ENCODE results near the gene PIGM.
A peak's percentile ranks its signal among the peaks of the same experiment; 100 is the strongest.

Gene PIGM

DNA sequence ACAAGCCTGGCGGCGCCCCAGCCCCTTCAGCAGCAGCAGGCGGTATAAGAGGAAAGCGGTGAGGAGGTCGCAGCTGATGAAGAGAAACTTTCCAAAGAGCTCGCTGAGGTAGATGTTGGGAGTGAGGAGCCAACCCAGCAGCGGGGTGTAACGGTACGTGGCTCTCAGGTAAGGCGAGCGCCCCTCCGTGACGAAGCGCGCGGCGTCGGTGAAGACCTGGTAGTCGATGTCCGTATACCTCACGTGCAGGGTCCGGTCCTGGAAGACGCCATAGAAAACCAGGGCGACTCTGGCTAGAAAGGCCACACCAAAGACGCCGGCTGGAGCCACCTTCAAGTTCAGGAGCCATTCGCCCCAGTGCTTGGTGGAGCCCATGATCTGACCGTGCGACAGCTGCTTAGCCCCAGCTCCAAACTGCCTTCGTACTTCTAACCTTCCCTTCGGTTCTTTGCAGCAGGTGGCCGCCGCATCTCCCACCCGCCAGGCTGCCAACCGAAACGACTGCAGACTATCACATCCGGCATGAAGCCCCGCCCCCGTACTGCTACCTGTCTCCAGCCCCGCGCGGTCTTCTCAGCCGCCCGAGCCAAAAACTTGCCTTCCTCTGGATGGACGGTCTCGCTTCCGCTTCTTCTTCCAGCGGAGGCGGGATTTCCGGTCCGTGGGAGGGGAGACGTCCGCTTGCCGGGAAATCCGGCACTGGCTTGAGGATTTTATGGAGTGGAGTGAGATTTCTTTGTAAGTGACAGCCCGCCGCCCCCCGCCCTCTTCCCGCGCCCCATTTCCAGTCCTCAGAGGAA is at the start of gene PIGM:
PIGM (minus strand) TSS at position 626 of the 800 bp plus-strand sequence; CDS start at position 375, 251 bp downstream.
- DNase-seq = peak; percentile 98

DNA sequence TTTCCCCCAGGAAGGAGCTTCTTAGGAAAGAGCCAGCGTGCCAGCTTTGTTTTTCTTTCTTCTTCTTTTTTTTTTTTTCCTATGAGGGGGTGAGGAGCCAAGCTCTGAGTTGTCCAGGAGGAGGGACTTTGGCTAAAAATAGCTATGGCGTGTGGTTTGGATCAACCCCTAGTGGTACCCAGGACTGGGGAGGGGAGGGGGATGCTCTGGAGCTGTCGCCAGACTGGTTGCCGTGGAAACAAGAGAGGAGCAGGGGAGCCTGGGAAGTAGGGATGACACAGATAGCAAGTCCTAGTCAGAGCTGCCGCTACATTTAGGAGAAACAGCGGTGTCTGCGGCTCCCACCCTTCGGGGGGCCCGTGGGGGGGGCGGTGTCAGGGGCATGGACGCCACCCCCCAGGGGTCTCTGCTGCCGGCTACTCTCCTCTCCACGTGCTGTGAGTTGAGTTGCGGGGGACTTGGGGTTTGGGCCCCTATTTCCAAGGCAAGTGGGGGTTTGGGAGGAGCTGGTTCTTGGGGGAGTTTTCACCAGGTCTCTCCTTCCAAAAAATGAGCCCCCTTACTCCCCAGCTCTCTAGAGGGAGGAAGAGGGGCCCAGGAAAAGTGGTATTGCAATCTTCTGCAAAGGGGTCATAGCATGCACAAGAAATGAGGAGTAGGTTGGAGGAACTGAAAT is 49.6 kb upstream of the PIGM start, which contains the start of gene KCNJ9:
KCNJ9 (plus strand) TSS at position 278 of the 676 bp plus-strand sequence. CDS start 2,493 bp downstream, outside the sequence.
- DNase-seq = no peak

DNA sequence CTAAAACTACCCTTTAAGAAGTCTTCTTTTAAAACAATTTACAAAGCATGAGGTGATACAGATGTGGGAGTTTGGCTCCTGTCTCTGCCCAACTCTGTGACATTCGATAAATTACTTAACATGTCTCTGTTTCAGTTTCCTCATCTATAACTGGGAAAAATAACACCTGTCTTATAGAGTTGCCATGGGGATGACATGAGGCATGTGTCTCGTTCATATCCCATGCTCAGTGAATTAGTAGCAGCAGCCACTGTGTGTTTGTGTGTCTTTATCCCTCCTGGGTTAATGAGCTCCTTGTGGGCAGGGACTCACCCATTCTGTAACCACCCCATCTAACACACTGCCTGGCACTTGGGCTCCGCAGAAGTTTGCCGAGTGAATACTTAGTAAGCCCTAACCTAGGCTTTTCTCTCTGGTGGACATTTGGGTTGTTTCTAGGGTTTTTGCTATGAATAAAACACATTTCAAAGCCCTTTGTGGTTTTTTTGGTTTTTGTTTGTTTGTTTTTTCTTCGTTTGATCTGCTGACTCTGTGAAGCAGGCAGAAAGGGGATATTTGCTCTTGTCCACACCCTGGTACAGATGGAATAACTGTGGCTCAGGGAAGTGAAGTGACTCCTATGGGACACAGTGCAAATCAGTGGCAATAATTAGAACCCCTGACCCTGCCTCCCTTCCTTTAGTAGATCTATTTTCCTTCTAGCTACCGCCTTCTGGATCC is 48.8 kb upstream of the PIGM start:
- no peak for DNase-seq

DNA sequence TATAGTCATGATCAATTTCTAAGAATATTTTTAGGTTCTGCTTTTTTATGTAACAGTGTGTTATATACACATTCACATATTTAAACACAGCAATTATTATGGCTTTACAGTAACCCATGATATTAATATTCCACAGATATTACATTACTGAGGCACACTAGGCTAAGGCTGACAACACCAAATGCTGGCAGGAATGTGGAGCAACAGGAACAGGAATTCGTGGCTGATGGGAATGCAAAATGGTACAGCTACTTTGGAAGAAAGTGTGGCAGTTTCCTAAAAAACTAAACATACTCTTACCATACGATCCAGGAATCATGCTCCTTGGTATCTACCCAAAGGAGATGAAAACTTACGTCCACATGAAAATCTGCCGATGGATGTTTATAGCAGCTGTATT is 47.7 kb upstream of the PIGM start:
- no peak for DNase-seq

DNA sequence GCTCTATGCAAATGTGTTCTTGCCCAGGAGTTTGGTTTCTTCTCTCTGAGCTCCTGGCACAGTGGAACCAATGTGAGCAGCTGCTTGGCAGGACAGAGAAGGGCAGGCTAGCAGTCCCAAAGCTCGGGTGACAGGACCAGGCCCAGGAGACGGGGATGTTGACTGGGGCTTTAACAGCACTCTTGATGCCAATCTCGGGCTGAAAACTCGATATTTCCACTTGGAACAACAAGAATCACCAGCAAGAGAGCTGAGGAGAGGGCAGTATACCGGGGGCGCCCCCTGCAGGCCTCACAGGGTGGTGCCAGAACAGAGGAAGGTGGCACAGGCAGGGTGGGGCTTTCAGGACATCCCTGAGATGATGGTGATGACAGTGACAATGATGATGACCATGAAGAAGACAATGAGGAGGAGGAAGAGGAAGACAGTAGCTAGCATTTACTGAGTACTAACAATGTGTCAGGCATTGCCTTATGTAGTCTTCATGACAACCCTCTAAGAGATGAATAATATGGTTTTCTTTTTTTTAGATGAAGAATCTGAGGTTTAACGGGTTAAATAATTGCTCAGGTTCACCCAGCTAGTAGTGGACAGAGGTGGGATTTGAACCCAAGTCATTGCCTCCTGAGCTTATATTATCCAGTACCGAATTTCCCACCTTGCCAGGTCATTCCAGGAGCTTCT is 46.9 kb upstream of the PIGM start:
- DNase-seq = peak; percentile 66

DNA sequence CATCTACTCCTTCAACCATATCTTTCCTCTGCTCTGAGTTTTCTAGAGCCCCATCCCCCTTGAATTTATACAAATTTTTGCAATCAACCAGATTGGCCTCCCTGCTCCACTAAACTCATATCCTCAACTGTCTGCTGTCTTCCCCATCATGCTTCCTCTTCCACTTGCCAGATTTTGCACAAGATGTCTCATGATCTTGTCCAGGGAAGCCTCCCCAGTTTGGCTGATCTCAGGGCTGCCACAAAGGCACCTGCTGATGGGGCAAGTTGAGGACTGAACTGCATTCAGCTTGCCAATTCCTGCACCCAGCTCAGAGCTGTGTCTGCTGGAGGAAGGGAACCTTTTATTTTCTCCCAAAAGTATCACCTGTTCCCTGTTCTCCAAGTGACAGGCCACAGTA is 45.7 kb upstream of the PIGM start:
- DNase-seq = no peak

- no peak for DNase-seq
Measured at GRCh38 chr1:160076295-160076694, 44.5 kb upstream of the PIGM start.

DNA sequence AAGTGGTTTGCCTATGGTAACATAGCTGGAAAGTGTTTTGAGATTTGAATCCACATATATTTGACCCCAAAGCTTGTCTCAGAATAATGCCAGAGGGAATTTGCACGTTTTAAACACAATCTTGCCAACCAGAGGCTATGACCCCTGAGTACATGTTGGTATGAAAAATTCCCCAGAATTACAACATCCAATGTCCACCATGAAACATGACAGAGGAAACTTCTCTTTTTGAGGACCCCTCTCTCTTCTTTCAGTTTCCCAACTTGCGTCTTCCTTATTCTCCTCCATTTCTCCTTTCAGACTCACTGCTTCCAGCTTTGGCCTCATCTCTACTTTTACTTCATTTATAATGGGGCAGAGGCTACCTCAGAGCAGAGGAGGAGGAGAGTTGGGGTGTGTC is 44.0 kb upstream of the PIGM start:
- DNase-seq = no peak

GRCh38 chr1:160074865-160075264 is 43.1 kb upstream of the PIGM start:
- DNase-seq = no peak

- DNase-seq = no peak
Measured at GRCh38 chr1:160071289-160071688, 39.5 kb upstream of the PIGM start.

DNA sequence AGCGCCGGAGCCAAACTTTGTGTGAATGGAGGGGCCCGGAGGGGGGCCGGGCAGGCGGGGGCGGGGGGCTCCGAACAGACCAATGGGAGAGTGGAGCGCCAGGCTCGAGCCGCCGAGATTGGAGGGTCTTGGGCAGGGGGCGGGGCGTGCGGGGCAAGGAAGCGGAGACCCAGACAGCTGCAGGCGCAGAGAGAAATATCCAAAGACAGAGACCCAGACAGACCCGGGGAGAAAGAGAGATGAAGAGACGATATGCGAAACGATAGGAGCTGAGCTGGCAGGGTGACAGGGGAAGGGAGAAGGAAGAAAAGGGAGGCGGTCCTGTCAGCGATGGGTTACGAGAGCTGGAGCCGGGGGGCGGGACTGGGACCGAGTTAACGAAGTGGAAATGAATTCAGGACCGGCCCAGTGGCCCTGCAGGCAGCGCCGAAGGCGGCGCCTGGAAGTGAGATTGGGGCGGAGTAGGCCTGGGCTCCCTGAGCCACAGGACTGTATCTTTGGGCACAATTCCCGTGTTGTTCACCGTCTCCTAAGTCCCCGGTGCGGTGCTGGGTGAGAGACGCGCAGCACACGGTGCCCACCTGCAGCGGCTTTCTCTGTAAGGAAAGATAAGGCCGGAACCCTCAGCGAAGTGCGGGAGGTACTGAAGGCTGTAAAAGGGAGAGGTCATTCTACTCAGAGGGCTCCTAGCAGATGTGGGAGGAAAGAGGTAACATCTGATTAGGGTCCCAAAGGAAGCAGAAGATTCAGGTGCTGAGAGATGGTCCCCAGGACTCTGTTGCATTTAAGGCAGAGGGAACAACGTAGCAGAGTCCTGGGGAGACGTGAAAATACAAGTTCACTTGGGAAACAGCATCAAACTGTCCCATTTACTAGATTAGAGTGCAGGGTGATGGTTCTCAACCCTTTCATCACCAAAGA is 38.7 kb upstream of the PIGM start:
- DNase-seq = peak; percentile 85

GRCh38 chr1:160069460-160070231 is 37.9 kb upstream of the PIGM start, which contains the start of gene KCNJ10:
TSS of gene KCNJ10 (minus strand) at chr1:160070160. CDS start at chr1:160042532, 27,628 bp downstream.
- DNase-seq = no peak

- DNase-seq = no peak
Measured at GRCh38 chr1:160068225-160068624, 36.4 kb upstream of the PIGM start.

GRCh38 chr1:160066829-160067745 is 35.3 kb upstream of the PIGM start:
- no peak for DNase-seq

DNA sequence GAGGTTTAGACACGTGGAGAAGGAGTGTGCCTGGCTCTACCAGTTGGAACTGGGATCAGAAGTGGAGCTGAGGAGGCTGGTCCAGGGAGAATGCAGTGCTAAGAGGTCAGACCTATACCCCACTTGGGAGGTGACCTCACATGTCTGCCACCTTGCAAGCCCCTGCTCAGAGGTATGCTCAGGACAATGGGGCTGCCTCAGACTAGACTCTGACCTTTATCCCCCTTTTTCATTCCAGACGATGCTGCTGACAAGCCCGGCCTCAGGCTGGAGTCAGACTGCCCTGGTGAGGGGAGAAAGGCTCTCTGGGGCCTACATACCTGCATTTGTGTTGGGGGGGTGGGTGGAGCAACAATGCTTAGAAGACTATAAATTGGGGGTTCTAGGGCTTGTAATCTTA is 33.0 kb upstream of the PIGM start:
- no peak for DNase-seq

DNA sequence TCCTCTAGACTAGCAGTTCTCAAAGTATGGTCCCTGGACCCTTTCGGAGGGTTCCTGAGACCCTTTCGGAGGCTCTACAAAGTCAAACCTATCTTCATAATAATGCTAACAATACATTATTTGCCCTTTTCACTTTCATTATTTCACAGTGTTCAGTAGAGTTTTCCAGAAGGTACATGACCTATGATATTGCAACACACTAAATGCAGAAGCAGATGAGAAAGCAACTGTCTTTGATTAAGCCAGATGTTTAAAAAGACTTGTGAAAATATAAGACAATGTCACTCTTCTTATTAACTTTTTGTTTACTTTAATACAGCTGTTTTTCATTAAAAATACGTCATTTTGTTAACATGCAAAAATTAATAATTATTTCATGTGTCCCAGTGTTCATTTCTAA is 32.4 kb upstream of the PIGM start:
- DNase-seq = no peak

- DNase-seq = no peak
Measured at GRCh38 chr1:160063176-160063575, 31.4 kb upstream of the PIGM start.

DNA sequence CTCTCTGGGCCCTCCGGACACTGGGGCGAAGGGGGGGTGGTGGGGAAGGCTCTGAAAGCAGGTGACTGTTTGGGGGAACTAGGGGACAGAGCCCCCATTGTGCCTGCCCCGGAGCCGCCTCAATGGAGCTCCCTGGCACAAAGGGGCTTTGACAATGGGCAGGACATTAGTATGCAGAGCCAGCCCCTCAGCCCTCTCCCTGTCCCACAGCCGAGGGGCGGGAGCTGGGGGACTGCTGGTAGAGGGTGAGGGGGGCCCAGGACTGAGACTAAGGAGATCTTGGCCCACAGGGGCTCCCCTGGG is 30.4 kb upstream of the PIGM start:
- DNase-seq = no peak

DNA sequence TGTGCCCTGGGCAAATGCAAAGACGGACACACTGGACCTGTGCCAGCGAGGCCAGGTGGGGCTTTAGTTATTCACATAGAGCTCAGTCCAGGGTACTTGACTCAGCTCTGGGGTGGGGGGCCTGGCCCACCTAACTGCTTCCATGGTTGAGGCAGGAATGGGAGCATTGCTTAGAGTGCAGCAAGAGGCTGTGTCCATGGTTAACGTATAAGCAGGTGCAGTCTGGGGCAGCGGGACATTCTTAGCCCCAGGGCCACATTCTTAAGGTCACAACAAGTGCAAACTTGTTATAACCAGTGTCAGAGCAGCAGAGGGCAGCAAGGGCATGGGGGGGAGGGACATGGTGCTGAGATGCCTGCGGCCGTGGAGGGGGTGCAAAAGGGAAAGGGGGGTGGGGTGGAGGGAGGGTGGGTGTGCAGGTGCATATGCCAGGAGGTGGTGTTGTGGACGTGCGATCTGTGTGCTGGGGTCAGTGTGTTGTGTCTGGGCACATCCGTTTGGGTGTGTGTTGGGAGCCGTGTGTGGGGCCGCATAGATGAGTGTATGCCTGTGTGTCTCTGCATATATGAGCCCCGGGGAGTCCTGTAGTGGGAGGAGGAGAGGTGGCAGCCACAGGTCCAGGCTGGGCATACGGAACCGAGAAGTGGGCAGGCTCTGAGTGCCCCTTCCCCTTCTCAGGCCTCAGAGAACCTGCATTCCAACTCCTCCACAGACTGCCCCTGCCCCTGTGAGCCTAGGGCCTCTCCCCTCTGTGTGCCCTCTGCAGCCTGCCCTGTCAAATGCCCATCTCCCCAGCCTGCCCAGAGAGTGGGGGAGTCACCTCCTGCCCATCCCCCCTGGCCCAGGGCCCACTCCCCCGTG is 29.8 kb upstream of the PIGM start:
- DNase-seq = no peak
